ENCODE data around the gene SLC22A5.

SLC22A5 gene

DNA sequence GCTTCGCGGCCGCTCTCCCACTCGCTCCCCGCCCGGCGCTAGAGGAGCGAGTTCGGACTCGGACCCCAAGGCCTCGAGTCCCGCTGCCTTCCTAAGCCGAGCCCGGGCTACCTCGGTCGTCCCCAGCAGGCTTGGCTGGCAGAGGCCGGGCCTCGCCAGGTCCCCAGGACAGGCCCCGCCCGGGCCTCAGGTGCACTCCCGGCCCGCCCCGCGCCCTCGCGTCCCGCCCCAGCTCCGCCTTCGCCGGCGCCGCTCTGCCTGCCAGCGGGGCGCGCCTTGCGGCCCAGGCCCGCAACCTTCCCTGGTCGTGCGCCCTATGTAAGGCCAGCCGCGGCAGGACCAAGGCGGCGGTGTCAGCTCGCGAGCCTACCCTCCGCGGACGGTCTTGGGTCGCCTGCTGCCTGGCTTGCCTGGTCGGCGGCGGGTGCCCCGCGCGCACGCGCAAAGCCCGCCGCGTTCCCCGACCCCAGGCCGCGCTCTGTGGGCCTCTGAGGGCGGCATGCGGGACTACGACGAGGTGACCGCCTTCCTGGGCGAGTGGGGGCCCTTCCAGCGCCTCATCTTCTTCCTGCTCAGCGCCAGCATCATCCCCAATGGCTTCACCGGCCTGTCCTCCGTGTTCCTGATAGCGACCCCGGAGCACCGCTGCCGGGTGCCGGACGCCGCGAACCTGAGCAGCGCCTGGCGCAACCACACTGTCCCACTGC is at the start of gene SLC22A5 (continued):
- TF ChIP-seq ZNF510 (tag by site-specific recombination; IDR thresholded peaks at IDR 0.05; ENCODE audit: insufficient replicate concordance) (no peak), ZNF660 (tag by site-specific recombination; IDR thresholded peaks at IDR 0.05) (peak; percentile 84)
- TF ChIP-seq, protein P1, sequence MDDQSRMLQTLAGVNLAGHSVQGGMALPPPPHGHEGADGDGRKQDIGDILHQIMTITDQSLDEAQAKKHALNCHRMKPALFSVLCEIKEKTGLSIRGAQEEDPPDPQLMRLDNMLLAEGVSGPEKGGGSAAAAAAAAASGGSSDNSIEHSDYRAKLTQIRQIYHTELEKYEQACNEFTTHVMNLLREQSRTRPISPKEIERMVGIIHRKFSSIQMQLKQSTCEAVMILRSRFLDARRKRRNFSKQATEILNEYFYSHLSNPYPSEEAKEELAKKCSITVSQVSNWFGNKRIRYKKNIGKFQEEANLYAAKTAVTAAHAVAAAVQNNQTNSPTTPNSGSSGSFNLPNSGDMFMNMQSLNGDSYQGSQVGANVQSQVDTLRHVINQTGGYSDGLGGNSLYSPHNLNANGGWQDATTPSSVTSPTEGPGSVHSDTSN (CRISPR knock-in tag; IDR thresholded peaks at IDR 0.05) = peak; percentile 86; the same call in 1 of the 2 replicates

DNA sequence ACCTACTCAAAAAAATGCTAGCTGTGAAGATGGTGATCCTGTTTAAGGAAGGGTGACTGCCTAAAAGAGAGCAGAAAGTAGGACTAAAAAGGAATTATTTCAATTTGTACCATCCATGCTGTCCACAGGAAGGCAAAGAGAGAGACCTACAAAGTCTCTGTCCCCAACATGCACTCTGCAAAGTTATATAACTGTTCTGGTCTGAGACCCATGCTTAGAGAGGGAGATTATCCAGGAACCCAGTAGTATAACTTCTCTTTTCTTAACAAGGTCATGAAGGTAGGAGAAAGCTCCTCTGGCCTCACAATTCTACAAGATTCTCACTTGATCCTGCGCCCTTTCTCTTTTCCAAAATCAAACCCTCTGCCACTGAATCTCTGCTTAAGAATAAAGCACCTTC is 49.5 kb upstream of the SLC22A5 start:
- CTCF ChIA-PET = no interaction called here
- peaks cover 0 to 3% of the 10 kb centered on the region in 2 experiments; a peak in 1 of 3 replicates for H3K36me3 ChIP-seq (ENCODE audit: control insufficient read depth in 2 of 2, insufficient read depth in 1 of 2, low read length in 2 of 2)
- H3K27ac ChIP-seq (ENCODE audit: extremely low read depth, low read depth, low read length) = no peak overlapping the region
- TF ChIP-seq ZNF785 (tag by site-specific recombination; IDR thresholded peaks at IDR 0.05) (no peak), GLI2 (tag by site-specific recombination; IDR thresholded peaks at IDR 0.05; ENCODE audit: borderline replicate concordance, low read depth) (no peak), ZNF112 (tag by site-specific recombination; IDR thresholded peaks at IDR 0.05) (no peak), ZNF175 (tag by site-specific recombination; IDR thresholded peaks at IDR 0.05) (no peak), ZFP3 (tag by site-specific recombination; IDR thresholded peaks at IDR 0.05; ENCODE audit: low read depth) (no peak), ZNF624 (tag by site-specific recombination; IDR thresholded peaks at IDR 0.05) (no peak), BCL11B (tag by site-specific recombination; IDR thresholded peaks at IDR 0.05; ENCODE audit: low read depth) (no peak), ZFHX2 (tag by site-specific recombination; conservative IDR thresholded peaks at IDR 0.05) (no peak), TRIM28 (IDR thresholded peaks at IDR 0.05; ENCODE audit: borderline replicate concordance, low read length) (no peak), ZBTB48 (tag by site-specific recombination; IDR thresholded peaks at IDR 0.05) (no peak), ZNF423 (tag by site-specific recombination; IDR thresholded peaks at IDR 0.05) (no peak), ZNF114 (tag by site-specific recombination; IDR thresholded peaks at IDR 0.05) (no peak), ZNF629 (tag by site-specific recombination; IDR thresholded peaks at IDR 0.05) (no peak)
- TF ChIP-seq, protein P2, sequence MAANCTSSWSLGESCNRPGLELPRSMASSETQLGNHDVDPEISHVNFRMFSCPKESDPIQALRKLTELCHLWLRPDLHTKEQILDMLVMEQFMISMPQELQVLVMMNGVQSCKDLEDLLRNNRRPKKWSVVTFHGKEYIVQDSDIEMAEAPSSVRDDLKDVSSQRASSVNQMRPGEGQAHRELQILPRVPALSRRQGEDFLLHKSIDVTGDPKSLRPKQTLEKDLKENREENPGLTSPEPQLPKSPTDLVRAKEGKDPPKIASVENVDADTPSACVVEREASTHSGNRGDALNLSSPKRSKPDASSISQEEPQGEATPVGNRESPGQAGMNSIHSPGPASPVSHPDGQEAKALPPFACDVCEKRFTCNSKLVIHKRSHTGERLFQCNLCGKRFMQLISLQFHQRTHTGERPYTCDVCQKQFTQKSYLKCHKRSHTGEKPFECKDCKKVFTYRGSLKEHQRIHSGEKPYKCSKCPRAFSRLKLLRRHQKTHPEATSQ (tag by site-specific recombination; IDR thresholded peaks at IDR 0.05) = no peak
- TF ChIP-seq, protein P3, sequence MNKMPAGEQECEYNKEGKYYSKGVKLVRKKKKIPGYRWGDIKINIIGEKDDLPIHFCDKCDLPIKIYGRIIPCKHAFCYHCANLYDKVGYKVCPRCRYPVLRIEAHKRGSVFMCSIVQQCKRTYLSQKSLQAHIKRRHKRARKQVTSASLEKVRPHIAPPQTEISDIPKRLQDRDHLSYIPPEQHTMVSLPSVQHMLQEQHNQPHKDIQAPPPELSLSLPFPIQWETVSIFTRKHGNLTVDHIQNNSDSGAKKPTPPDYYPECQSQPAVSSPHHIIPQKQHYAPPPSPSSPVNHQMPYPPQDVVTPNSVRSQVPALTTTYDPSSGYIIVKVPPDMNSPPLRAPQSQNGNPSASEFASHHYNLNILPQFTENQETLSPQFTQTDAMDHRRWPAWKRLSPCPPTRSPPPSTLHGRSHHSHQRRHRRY (tag by site-specific recombination; IDR thresholded peaks at IDR 0.05) = no peak
- TF ChIP-seq, protein P1 (CRISPR knock-in tag; IDR thresholded peaks at IDR 0.05) = no peak
- TF ChIP-seq, protein P4, sequence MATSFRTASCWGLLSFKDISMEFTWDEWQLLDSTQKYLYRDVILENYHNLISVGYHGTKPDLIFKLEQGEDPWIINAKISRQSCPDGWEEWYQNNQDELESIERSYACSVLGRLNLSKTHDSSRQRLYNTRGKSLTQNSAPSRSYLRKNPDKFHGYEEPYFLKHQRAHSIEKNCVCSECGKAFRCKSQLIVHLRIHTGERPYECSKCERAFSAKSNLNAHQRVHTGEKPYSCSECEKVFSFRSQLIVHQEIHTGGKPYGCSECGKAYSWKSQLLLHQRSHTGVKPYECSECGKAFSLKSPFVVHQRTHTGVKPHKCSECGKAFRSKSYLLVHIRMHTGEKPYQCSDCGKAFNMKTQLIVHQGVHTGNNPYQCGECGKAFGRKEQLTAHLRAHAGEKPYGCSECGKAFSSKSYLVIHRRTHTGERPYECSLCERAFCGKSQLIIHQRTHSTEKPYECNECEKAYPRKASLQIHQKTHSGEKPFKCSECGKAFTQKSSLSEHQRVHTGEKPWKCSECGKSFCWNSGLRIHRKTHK (tag by site-specific recombination; IDR thresholded peaks at IDR 0.05) = no peak
- TF ChIP-seq, protein P5, sequence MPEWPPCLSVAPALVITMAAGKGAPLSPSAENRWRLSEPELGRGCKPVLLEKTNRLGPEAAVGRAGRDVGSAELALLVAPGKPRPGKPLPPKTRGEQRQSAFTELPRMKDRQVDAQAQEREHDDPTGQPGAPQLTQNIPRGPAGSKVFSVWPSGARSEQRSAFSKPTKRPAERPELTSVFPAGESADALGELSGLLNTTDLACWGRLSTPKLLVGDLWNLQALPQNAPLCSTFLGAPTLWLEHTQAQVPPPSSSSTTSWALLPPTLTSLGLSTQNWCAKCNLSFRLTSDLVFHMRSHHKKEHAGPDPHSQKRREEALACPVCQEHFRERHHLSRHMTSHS (tag by site-specific recombination; IDR thresholded peaks at IDR 0.05) = no peak
- TF ChIP-seq, protein P6, sequence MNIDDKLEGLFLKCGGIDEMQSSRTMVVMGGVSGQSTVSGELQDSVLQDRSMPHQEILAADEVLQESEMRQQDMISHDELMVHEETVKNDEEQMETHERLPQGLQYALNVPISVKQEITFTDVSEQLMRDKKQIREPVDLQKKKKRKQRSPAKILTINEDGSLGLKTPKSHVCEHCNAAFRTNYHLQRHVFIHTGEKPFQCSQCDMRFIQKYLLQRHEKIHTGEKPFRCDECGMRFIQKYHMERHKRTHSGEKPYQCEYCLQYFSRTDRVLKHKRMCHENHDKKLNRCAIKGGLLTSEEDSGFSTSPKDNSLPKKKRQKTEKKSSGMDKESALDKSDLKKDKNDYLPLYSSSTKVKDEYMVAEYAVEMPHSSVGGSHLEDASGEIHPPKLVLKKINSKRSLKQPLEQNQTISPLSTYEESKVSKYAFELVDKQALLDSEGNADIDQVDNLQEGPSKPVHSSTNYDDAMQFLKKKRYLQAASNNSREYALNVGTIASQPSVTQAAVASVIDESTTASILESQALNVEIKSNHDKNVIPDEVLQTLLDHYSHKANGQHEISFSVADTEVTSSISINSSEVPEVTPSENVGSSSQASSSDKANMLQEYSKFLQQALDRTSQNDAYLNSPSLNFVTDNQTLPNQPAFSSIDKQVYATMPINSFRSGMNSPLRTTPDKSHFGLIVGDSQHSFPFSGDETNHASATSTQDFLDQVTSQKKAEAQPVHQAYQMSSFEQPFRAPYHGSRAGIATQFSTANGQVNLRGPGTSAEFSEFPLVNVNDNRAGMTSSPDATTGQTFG (tag by site-specific recombination; IDR thresholded peaks at IDR 0.05; ENCODE audit: borderline replicate concordance) = no peak
- TF ChIP-seq, protein P7, sequence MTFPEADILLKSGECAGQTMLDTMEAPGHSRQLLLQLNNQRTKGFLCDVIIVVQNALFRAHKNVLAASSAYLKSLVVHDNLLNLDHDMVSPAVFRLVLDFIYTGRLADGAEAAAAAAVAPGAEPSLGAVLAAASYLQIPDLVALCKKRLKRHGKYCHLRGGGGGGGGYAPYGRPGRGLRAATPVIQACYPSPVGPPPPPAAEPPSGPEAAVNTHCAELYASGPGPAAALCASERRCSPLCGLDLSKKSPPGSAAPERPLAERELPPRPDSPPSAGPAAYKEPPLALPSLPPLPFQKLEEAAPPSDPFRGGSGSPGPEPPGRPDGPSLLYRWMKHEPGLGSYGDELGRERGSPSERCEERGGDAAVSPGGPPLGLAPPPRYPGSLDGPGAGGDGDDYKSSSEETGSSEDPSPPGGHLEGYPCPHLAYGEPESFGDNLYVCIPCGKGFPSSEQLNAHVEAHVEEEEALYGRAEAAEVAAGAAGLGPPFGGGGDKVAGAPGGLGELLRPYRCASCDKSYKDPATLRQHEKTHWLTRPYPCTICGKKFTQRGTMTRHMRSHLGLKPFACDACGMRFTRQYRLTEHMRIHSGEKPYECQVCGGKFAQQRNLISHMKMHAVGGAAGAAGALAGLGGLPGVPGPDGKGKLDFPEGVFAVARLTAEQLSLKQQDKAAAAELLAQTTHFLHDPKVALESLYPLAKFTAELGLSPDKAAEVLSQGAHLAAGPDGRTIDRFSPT (tag by site-specific recombination; IDR thresholded peaks at IDR 0.05) = no peak
- POLR2A ChIA-PET = no interaction called here
- no peaks in the 10 kb centered on the region for H3K4me1 ChIP-seq (ENCODE audit: control insufficient read depth, insufficient read depth, low read length)
- no peaks in the 10 kb centered on the region for H3K9me3 ChIP-seq (ENCODE audit: control insufficient read depth, insufficient read depth, low read depth, low read length)
- no peak overlapping the region for H3K4me3 ChIP-seq (ENCODE audit: low read depth, low read length)

Data from HEK293 (cell line).